GM08714 (cell line): Measurements from ENCODE around the gene LOXL3.

ENCODE experiments used
- H3K4me3 ChIP-seq: fragments of 200-500 bp; sonication (Bioruptor generic); 2 replicates; pipeline ENCODE4 v1.5.1; 2014; ENCODE audit warnings: mild to moderate bottlenecking, low read length, inconsistent platforms
- ZNF274 ChIP-seq: IDR thresholded peaks from 2 replicates; pipeline ENCODE4 v1.6.1; 2012; ENCODE audit warnings: mild to moderate bottlenecking, low read depth, low read length

Gene LOXL3, protein sequence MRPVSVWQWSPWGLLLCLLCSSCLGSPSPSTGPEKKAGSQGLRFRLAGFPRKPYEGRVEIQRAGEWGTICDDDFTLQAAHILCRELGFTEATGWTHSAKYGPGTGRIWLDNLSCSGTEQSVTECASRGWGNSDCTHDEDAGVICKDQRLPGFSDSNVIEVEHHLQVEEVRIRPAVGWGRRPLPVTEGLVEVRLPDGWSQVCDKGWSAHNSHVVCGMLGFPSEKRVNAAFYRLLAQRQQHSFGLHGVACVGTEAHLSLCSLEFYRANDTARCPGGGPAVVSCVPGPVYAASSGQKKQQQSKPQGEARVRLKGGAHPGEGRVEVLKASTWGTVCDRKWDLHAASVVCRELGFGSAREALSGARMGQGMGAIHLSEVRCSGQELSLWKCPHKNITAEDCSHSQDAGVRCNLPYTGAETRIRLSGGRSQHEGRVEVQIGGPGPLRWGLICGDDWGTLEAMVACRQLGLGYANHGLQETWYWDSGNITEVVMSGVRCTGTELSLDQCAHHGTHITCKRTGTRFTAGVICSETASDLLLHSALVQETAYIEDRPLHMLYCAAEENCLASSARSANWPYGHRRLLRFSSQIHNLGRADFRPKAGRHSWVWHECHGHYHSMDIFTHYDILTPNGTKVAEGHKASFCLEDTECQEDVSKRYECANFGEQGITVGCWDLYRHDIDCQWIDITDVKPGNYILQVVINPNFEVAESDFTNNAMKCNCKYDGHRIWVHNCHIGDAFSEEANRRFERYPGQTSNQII

DNA sequence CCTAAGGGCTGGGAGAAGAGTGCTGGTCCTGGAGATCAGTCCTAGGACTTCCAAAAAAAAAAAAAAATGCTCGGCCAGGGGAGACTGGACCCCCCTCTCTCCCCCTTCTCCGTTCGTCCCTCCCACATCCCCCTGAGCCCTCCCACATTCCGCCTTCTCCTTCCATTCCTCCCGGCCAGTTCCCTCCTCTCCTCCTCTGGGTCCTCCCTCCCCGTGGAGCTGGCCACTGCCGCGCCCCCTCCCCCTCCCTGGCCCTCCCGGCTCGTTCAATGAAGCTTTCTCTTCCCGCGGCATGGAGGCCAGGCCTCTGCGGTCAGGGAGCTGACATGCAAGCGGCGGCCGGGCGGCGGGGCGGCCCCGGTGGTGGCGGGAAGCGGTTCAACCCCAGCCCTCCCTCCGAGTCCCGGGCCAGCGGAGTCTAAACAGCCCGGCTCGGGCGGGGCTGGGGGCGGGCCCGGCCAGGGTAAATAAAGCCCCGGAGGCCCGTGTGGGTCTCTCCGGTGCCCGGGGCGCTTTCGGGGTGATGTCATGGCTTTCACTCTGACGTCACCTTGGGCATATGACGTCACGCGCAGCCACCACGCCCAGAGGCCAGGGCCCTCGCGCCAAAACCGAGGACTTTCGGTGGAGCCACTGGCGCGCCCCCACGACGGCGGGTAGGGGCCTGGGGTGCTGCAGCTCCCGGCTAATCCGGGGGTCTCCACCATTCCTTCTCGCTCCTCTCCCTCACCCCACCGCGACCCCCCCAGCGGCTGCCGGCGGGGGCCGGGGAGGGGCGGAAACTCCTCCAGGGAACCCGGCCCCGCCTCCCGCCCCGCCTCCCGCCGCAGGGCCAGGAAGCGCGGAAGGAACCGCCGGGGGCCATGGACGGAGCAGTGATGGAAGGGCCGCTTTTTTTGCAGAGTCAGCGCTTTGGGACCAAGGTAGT is at the start of gene LOXL3, which contains the start of gene DOK1:
Gene LOXL3, minus strand, starts transcription at position 51 of the 928 bp plus-strand sequence. CDS start 1,308 bp downstream, outside the sequence.
Gene DOK1, plus strand, starts transcription at position 829 of the 928 bp plus-strand sequence. Its CDS starts 35 bp downstream, at position 864.
- no peak for TF ChIP-seq ZNF274
- peak within 1 kb of the TSS; percentile 96 for H3K4me3 ChIP-seq

DNA sequence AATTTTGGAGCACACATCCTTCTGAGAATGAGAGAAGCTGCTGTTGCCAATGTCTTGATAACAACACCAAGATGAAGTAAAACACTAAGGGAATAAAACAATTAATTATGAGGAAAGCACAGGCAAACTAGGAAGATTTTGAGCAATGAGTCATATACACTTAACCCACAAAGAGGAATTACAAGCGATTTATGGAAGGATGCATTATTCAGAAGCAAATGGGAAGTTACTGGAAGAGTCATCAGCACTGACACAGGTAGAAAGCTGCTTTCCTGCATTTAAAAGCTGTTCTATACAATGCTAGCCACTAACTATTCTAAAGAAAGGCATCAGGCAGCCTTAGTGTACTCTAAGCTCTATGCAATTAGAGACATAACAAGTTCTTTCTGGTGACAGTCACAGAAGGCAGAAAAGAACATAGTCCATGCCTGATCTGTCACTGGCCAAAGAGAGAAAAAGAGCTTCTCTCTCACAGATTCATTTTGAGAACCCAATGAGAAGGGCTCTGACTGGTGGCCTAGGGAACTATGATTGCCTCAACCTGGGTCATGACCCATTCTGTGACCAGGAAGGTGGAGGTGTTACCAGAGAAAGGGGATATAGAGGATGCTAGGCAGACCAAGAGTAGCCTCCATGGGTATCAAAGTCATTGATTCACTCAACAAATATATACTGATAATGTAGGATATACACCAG is 49.0 kb upstream of the LOXL3 start:
- no peak overlapping the region for H3K4me3 ChIP-seq
- TF ChIP-seq ZNF274: no peak

DNA sequence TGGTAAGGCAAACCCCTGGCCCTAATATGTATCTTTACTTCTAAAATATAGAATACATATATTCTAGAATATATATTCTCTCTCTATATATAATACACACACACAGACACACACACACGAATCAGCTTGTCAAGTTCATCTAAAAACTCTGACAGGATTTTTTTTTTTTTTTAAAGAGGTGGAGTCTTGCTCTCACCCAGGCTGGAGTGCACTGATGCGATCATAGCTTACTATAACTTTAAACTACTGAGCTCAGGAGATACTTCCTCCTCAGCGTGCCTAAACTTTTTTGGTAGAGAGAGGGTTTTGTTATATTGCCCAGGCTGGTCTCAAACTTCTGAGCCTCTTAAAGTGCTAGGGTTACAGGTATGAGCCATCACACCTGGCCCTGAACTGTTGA is 45.9 kb upstream of the LOXL3 start:
- no peak overlapping the region for H3K4me3 ChIP-seq
- no peak for TF ChIP-seq ZNF274

DNA sequence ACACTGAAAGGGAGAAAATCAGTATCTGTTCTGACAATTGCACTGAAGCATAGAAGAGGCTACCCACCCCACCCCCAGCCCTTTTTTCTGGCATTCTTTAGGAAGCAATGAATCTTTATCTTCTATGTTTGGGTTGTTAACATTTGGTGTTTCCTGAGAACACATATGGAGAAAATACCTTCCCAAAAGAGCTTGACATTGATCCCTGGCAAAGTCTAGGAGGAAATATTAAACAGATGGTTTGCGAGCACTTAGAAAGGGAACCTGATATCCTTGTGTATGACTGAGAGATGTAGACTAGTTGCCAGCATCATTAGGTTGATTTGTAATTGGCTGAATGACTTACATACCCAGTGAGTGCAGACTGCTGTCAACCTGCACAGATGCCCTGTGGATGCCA is 43.7 kb upstream of the LOXL3 start:
- no peak overlapping the region for H3K4me3 ChIP-seq
- TF ChIP-seq ZNF274: no peak

DNA sequence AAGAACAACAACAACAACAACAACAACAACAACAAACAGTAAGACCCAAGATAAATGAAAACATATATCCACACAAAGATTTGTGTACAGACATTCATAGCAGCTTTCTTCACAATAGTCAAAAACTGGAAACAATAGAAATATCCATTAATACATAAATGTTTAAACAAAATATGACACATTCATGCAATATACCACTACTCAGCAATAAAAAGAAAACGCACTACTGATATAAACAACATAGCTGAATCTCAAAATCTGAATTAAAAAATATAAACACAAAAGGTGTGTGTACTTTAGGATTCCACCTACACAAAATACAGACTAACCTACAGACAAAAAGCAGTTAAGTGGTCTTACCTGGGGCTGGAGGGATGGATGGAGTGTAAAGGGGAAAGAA is 42.8 kb upstream of the LOXL3 start:
- TF ChIP-seq ZNF274: no peak
- H3K4me3 ChIP-seq: no peak overlapping the region

DNA sequence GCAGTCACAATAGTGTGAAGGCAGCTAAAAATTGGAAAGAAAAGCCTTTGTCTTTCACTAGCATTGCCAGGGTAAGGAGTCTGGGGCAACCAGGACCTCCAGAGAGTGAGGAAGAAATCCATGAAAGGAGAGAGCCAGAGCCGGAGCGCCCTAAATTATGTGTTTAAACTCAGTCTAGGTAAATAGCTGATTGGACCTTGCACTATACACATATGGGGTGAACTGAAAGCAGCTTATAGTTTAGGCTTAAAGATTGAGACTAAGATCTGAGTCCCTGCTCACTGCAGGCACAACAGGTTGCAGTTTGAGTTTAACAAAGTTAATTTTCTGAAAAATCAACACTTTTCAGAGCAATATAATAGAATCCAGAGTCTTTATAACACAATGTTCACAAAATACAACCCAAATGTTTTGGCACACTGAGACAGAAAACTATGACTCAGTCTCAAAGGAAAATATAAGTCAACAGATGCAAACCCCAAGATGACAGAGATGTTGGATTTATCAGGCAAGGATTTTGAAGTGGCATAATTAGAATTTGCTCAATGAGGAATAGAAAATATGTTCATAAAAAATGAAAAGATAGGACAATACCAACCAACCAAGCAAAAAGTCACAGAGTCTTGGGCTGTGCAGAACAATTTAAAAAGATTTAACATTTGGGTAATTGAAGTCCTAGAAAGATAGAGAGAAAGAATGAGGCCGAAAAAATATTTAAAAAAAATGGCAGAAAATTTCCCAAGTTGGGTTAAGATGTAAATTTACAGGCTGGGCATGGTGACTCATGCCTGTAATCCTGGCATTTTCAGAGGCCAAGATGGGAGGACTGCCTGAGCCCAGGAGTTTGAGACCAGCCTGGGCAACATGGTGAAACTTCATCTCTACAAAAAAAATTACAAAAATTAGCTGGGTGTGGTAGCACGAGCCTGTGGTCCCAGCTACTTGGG is 40.4 kb upstream of the LOXL3 start:
- H3K4me3 ChIP-seq: no peak overlapping the region
- no peak for TF ChIP-seq ZNF274

DNA sequence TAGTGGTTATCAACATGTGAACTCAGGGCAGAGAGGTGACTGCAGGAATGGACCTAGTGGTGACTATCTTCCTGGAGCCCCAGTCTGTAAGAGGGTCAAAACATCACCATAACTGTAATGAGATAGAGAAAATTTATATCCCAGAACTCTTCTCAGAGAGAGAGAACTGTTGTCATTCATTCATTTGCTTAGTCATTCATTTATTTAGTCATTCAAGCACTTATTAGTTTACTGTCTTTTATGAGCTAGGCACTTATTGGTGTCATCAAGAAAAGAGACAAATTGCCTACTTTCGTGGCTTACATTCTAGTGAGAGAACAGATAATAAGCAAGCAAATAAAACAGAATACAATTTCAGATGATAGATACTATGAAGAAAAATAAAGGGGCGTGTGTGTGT is 34.9 kb upstream of the LOXL3 start:
- TF ChIP-seq ZNF274: no peak
- no peak overlapping the region for H3K4me3 ChIP-seq

DNA sequence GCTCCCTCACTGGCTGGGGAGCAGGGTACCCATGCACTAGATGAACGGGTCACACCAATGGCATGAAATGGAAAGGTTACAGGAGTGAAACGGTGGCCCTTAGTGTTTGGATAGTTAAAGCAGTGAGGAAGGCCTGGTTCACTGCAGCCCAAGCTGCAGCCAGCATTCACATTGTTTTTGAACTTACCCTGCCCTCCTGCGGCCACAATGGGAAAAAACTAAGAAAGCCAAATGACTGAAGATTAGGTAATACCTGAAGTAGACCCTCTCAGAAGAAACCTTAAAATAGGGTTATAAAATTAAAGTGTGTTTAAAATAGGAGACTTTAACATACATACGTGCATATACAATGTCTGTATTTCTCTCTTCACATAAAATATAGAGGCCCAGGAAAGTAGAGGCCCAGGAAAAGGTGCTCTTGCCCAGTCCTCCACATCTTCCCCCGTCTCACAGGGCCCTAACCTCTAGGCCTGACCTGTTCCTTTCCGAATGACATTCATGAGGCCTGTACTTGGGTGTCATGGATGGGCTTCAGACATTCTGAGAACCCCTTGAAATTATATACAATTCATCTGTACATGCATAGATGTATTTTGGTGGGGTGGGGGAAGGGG is 34.0 kb upstream of the LOXL3 start:
- TF ChIP-seq ZNF274: no peak
- H3K4me3 ChIP-seq: no peak overlapping the region

DNA sequence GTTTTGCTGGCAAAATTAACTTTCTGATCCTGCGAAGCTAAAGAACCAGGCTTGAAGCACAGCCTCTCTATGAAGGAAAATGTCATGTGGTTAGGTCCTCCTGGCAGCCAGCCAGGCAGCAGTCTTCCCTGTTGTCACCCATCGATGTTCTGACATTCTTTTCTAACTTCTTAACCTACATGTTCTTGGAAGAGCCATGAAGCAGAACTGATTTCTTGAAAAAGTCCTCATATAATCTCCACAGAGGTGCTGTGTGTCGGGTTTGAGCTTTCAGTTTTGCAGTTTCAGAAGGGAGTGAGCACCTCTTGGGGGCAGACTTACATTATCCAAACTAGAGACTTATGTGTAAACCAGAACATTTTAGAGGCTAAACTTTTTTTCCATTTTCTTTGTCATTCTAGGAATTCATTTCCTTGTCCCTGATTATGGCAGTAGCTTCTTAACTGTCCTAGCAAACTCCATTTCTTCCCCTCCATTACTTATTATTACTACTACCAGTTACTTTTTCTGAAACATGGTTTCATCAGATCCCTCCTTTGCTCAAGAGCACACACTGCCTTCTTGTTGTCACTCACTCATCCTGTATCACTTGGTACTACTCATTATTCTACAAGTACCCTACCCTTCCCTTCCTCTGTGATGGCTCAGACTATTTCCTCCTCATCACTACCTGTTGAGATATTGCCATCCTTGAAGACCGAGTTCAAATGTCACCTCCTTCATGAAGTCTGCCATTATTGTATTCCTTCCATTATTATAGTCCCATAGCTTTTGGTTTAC is 31.9 kb upstream of the LOXL3 start:
- peak overlapping the region; percentile 51; the same call in 1 of the 2 replicates for H3K4me3 ChIP-seq
- no peak for TF ChIP-seq ZNF274

DNA sequence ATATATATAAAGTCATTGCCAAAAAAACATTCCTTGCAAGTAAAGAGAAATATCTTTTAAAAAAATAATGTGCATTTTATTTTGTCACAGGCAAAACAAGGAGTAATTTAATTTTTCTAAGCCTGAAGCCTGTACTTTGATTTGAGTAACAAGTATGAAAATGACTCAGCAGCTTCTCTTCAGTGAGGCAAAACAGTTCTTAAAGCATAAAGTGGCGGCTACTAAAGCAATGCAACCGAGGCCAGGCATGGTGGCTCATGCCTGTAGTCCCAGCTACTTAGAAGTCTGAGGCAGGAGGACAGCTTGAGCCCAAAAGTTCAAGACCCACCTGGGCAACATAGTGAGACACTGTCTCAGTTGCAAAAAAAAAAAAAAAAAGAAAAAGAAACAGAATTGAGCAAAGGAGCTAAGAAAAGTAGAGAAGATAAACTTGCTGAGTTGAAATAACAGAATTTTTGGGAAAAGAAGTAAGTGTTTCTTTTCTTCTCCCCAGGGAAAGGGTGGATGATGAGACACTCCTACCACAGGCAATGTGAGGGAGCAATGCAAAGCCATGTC is 30.4 kb upstream of the LOXL3 start:
- no peak for TF ChIP-seq ZNF274
- H3K4me3 ChIP-seq: no peak overlapping the region

DNA sequence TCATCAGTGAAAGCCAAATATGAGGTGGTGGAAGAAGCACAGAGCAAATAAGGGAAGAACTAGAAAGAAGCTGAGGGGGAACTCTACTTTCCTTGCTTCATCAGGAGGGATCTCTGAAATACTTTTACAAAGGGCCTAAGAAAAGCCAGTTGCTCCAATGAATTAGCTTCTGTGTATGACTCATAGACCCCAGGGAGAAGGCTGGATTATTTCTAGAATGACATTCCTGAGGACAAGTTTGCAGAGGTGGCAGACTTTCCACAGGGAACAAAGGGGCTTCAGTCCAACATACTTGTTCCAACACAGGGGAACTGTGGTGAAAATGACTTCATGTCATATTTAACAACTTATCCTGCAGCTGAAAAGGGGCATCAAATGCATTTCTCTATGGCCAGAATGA is 29.8 kb upstream of the LOXL3 start:
- no peak for TF ChIP-seq ZNF274
- no peak overlapping the region for H3K4me3 ChIP-seq
